ENCODE data around the gene FOSB. TPM values are rescaled to one million over a fixed set of nuclear protein-coding genes. Genes with fewer than 3 reads are reported as not detected.
A peak's percentile ranks its signal among the peaks of the same experiment; 100 is the strongest.

The FOSB gene
- total RNA-seq, 1 donor from 2014 or later: 18.3 TPM

- no peak for DNase-seq (ENCODE audit: low read depth)
These were observed 24.9 kb upstream of the FOSB start for GRCh38 chr19:45442778-45443461.

GRCh38 chr19:45443462-45444317 is 24.1 kb upstream of the FOSB start:
- DNase-seq (ENCODE audit: low read depth): peak; percentile 75

GRCh38 chr19:45444318-45445041 is 23.3 kb upstream of the FOSB start:
- DNase-seq (ENCODE audit: low read depth): peak; percentile 63

- no peak for DNase-seq (ENCODE audit: low read depth)
These were observed 22.7 kb upstream of the FOSB start for GRCh38 chr19:45445139-45445538.

- peak; percentile 69 for DNase-seq (ENCODE audit: low read depth)
These were observed 21.5 kb upstream of the FOSB start for GRCh38 chr19:45446295-45446694.

- no peak for DNase-seq (ENCODE audit: low read depth)
These were observed 20.9 kb upstream of the FOSB start for GRCh38 chr19:45446944-45447343.

GRCh38 chr19:45448425-45448756 is 19.4 kb upstream of the FOSB start:
- no peak for DNase-seq (ENCODE audit: low read depth)

GRCh38 chr19:45448887-45449299 is 18.9 kb upstream of the FOSB start:
- no peak for DNase-seq (ENCODE audit: low read depth)

- no peak for DNase-seq (ENCODE audit: low read depth)
These were observed 17.8 kb upstream of the FOSB start for GRCh38 chr19:45450012-45450333.

- DNase-seq (ENCODE audit: low read depth): peak; percentile 69
These were observed 16.5 kb upstream of the FOSB start for GRCh38 chr19:45451131-45451849.

- no peak for DNase-seq (ENCODE audit: low read depth)
These were observed 15.9 kb upstream of the FOSB start for GRCh38 chr19:45451850-45452387.

- peak; percentile 97 for DNase-seq (ENCODE audit: low read depth)
These were observed 11.9 kb upstream of the FOSB start for GRCh38 chr19:45455707-45456499.

GRCh38 chr19:45456500-45456815 is 11.3 kb upstream of the FOSB start:
- DNase-seq (ENCODE audit: low read depth): no peak

- DNase-seq (ENCODE audit: low read depth): no peak
These were observed 10.0 kb upstream of the FOSB start for GRCh38 chr19:45457776-45458175.

- DNase-seq (ENCODE audit: low read depth): no peak
These were observed 6.9 kb upstream of the FOSB start for GRCh38 chr19:45460807-45461347.

GRCh38 chr19:45462174-45462573 is 5.6 kb upstream of the FOSB start:
- DNase-seq (ENCODE audit: low read depth): no peak

GRCh38 chr19:45463241-45463640 is 4.6 kb upstream of the FOSB start:
- DNase-seq (ENCODE audit: low read depth): no peak

GRCh38 chr19:45464274-45464673 is 3.5 kb upstream of the FOSB start:
- no peak for DNase-seq (ENCODE audit: low read depth)

- DNase-seq (ENCODE audit: low read depth): no peak
These were observed 2.8 kb upstream of the FOSB start for GRCh38 chr19:45464852-45465441.

GRCh38 chr19:45467115-45467455 is 711 bp upstream of the FOSB start:
- no peak for DNase-seq (ENCODE audit: low read depth)
